Activated CD4-positive, alpha-beta T cell treated with anti-CD3 and anti-CD28 coated beads, Interleukin-2, amount 50 U/mL, for 48 hours (primary cell): ENCODE results near the gene TCF7L2.
"Not testable (repeated sequence)": the region's sequence is repeated elsewhere in the genome, so short reads cannot be mapped to it uniquely, and the experiment has no call there.

ENCODE experiments used
- DNase-seq, 2 experiments: peaks; one replicate each; pipeline ENCODE4 v3.0.0-alpha.2; 2020

TCF7L2 gene

DNA sequence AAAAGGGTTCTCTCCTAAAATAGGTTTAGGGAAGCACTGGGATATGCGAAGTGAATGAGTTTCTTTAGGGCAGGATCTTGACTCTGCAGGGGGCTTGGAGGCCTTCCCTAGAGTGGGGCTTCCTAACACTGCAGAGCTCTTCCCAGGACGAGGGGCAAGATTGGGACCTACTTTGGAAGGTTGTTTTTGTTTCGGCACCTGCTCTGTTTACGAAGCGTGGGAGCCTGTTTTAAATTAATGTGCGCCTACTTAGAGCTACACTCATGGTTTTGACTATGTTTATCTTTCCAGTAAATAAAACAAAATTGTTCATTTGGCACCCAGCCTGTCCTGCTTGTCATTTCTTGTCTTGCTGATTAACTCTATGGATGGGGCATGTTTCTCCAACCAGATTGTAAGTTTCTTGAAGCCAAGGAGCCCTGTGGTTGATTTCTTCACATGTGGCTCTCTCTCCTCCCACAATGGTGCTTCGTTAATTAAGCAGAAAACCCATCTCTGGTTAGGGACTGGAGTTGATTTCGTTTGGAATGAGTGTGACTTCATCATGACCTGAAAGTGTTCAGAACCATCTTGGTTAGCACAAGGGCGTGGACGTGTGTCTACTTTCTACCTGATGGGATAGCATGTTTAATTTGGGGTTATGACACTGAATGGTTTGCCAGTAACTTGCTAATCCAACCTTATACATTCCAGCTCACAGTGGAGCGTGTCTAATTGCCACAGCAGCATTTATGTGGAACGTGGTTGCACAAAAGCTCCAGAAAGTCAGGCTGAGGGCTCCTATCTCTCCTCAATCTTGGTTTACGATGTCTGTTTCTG lies 98.1 kb downstream of the TCF7L2 start:
- no peak for DNase-seq

DNA sequence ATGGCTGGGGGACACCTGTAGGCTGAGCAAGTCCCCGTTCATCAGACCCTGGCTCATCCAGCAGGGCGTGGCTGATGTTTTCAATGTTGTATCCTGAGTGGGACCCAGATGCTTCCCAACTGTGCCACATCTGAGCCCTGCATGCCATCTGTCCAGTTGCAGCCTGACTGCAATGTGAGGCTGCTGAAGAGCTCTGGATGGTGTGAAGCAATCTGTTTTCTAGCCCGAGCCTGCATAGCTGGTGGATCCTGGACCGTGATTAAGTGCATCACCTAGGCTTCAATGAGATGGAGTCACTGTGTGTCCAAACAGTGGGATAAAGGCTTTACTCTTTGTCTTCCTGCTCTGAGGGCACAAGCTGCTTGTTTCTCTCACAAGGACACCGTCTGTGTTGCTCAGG lies 99.8 kb downstream of the TCF7L2 start:
- no peak for DNase-seq

- DNase-seq: no peak
Measured at GRCh38 chr10:113052076-113052830, 102.2 kb downstream of the TCF7L2 start.

DNA sequence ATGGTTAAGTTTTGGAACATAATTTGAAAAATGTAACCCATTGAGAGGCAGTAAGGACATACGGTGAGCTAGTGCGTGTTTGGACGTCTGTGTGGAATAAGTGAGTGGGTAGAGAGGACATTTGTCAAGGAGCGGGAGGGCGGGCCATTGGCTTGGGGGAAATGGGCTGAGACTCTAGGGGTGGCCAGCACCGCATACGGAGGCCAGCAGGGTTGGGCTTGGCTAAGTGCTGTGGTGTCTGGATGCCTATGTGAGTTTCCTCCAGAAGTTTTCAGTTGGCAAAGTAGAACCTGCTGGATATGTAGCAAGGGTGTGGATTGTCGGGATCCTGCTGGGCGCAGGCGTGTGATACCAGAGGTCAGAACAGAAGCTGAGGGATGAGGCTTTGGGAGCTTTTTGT lies 103.0 kb downstream of the TCF7L2 start:
- no peak for DNase-seq

GRCh38 chr10:113053881-113054280 lies 103.8 kb downstream of the TCF7L2 start:
- DNase-seq: no peak

- DNase-seq: no peak
Measured at GRCh38 chr10:113055458-113055857, 105.4 kb downstream of the TCF7L2 start.

- no peak for DNase-seq
Measured at GRCh38 chr10:113056030-113056429, 106.0 kb downstream of the TCF7L2 start.

GRCh38 chr10:113056441-113057021 lies 106.5 kb downstream of the TCF7L2 start:
- no peak for DNase-seq

DNA sequence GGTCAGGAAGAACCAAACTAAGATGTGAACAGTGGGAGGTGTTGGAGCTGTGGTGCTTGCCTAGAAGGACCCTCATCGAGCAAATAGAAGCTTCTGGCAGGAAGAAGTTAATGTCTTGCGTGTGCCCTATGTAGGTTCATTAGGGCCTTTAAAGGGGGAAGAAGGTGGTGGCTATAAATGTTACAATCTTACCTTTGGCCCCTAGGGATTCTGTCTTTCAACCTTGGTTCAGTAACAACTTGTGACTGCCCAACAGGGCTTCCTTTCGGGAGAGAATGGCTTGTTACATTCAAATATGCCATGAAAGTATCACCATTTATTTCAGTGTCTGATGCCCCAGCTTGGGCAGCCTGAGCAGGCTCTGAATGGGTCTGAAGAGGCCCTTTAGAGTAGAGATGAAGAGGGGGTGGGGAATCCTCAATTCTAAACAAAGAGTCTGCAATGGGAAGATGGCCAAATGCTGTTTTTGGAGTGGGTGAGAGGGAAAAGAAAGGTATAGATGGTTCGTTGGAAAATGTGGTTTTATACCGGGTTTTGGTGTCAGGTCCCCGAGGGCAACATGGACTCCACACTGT lies 108.0 kb downstream of the TCF7L2 start:
- no peak for DNase-seq

GRCh38 chr10:113058523-113059370 lies 108.7 kb downstream of the TCF7L2 start:
- DNase-seq: no peak

DNA sequence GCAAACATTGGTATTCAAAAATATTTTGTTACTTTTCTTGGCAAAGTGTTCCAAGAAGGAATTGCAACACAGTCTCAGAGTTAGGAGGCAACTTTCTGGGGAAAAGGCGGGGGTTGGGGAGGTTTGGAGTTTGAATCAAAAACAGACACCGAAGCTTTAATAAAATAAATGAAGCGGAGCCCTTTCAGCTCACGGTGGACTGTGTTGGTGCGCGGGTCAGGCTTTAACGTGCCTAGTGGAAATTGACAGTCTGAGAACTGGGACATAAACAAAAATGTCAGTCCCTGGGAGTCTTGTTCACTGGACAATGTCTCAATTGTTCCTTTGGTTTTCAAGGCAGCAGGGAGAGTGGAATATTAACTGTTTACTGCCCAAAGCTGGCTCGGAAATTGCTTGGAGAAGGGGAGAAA lies 109.3 kb downstream of the TCF7L2 start:
- DNase-seq: no peak

DNA sequence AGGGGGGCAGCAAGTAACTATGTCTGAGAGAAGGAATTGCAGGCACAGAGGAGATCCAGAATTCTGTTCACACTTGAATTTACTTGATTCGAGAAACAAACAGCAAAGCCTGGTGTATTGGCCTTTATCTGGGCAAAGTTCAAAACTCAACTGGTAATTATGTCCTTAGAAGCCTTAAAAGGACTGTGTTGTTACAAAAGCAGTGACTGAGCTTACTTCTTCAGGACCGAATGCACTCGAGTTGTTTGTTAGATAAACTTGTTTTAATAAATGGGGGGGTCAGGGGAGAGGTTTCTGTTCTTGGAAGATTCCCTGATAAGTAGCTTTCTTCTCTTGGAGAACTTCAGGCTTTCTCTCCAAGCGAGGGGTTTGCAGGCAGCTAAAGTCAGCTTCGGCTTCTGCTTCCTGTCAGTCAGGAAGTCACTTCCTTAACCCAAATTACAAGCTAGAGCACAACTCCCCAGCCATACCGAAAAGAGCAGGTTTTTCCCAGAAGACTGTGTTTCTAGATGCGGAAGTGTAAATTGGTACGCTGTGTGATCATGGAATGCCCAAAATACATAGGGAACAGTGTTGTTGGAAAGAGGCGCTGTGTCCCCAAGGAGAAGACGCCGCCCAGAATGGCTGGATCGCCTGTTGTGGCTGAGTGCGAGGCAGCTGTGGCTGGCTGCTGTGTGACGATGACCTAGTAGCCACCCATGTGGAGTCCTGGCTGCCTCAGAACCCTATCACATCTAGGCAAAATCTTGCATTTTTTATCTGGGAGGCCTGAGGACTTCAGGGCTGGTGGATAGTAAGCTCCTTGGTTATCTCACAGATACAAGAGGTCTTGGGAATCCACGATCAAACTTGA lies 110.4 kb downstream of the TCF7L2 start:
- DNase-seq: no peak

DNA sequence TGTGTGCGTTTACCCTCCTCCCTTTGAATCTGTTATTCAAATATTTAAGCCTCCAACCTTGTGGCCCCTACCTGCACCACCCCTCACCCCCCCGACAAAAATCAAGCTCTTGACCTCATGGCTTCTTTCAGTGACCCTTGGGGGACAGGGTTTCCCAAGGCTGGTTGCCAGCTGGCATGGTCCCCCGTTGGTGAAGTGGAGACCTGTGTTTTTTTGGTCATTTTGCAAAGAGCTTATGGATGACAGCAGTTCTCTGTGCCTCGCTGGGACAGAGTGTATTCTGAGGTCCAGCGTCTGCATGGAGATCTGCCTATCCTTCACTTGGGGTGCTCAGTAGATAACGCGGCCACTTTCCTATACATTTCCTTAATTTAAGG lies 111.0 kb downstream of the TCF7L2 start:
- DNase-seq: no peak

DNA sequence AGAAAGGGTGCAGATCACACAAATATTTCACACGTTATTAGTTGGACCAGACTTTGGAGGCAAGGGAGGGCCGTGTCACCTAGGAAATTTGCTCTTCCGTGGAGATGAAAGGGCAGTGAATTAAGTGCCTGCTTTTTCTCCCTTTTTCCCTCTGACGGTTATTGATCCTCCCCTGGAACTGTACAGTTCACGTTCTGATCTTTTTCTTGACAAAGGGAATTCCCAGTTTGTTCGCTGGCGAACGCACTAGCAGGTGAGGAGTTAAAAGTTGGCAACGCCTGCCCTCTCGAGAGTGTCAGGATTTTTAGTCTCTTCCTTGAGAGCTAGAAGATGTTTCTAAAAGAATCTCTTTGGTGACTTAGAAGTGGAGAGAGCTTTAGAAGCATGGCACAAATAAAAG lies 111.5 kb downstream of the TCF7L2 start:
- DNase-seq: no peak

GRCh38 chr10:113063043-113063967 lies 113.3 kb downstream of the TCF7L2 start:
- no peak for DNase-seq

DNA sequence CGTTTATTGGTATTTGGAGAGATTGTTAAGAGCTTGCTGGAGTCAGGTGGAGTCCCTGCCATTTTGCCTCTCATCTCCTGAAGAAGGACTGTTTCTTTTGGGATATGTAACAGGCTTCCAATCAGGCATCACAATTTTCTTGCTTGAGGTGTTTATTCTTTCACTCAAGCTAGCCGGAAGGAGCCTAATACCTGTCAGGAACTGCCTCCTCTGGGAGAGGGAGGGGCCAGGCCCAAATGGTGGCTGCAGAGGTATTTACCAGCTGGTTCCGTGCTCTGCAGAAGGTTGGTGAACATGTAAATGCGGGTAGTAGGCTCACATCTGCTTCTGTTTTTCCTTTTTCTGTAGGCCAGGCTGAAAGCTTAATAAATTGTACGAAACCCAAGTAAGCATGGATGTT lies 114.0 kb downstream of the TCF7L2 start:
- no peak for DNase-seq

DNA sequence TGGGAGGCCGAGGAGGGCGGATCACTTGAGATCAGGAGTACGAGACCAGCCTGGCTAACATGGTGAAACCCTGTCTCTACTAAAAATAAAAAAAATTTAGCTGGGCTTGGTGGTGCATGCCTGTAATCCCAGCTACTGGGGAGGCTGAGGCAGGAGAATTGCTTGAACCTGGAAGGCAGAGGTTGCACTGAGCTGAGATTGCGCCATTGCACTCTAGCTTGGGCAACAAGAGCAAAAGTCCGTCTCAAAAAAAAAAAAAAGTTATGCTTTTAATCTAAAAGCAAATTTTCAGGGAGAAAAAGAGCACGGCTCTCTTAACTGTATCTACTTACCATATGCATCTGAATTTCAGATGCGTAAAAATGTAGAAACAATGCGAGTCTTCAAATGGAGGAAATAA lies 116.1 kb downstream of the TCF7L2 start:
- DNase-seq: not testable (repeated sequence)

- no peak for DNase-seq
Measured at GRCh38 chr10:113066561-113067312, 116.7 kb downstream of the TCF7L2 start.

DNA sequence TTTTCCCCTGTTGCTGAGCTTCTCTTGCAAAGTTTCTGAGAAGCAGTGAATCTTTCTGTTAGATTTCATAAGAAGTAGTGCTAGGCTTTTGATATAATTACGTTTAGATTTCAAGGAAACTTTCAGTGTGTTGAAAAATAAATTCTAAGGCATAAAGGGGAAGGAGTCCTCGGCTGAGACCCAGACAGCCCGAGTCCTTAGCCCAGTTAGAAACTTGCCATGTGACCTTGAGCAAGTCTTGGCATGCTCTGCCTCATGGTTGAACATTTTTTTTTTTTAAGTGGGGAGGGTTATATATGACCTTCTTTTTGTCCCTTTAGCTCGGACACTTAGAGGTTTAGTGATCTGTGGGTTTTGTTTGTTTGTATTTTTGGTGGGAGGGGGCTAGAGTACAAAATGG lies 117.5 kb downstream of the TCF7L2 start:
- no peak for DNase-seq
